ENCODE data around the gene CPT1B.

DNA sequence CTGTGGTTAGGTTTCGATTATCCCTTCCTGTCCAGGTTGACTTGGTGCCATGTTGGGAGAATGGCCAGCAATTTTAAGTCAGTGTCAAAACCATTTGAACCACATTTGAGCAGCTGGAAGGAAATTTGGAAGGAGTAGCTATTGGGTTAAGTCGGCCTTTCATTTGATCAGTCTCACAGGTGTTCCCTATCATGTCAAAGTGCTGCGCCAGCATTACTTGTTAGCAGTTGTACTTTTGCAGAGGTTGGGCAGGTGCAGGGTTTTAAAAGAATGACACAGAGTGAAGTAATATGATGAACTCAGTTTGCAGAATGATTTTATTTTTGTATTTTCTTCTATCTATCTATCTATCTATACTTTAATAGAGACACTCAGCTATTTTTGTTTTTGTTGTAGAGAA, 42.0 kb downstream of the CPT1B start:
- TF ChIP-seq POLR2A (IDR thresholded peaks at IDR 0.05) = no peak
- TF ChIP-seq, protein P1, sequence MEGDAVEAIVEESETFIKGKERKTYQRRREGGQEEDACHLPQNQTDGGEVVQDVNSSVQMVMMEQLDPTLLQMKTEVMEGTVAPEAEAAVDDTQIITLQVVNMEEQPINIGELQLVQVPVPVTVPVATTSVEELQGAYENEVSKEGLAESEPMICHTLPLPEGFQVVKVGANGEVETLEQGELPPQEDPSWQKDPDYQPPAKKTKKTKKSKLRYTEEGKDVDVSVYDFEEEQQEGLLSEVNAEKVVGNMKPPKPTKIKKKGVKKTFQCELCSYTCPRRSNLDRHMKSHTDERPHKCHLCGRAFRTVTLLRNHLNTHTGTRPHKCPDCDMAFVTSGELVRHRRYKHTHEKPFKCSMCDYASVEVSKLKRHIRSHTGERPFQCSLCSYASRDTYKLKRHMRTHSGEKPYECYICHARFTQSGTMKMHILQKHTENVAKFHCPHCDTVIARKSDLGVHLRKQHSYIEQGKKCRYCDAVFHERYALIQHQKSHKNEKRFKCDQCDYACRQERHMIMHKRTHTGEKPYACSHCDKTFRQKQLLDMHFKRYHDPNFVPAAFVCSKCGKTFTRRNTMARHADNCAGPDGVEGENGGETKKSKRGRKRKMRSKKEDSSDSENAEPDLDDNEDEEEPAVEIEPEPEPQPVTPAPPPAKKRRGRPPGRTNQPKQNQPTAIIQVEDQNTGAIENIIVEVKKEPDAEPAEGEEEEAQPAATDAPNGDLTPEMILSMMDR (IDR thresholded peaks at IDR 0.05 in 4 of 5, conservative IDR thresholded peaks at IDR 0.05 in 1 of 5) = no peak
